ENCODE data around the gene LHFPL3. TPM values are rescaled to one million over a fixed set of nuclear protein-coding genes. Genes with fewer than 3 reads are reported as not detected.

Gene LHFPL3
- total RNA-seq, 2 donors from 2014 or later, result not detected

DNA sequence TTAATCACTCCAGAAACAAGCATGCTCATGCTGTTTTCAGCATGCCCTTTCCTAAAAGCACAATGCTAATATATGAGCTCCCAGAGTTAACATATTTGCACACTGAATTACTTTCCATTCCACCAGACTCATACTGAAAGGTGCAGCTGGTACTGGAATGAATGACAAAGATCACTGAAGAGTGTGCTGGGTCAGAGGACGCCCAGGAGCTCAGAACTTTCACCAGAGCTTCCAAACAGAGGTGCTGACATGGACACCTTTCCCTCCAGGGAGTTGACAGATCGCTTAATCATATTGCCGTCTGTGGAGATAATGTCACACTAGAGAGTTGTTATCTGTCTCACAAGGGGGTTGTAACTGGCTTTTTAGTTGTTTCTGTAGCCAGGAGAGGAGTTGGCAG lies 292.9 kb downstream of the LHFPL3 start:
- Mint-ChIP-seq H3K9me3 (no peaks in the 10 kb centered on the region), H3K27me3 (no peaks in the 10 kb centered on the region), H3K27ac (no peak overlapping the region), H3K4me3 (no peak overlapping the region), H3K36me3 (no peaks in the 10 kb centered on the region), H3K4me1 (ENCODE audit: low read depth in 2 of 2) (no peaks in the 10 kb centered on the region)
- DNase-seq (ENCODE audit: low spot score) (no peak), ATAC-seq (no peak)

DNA sequence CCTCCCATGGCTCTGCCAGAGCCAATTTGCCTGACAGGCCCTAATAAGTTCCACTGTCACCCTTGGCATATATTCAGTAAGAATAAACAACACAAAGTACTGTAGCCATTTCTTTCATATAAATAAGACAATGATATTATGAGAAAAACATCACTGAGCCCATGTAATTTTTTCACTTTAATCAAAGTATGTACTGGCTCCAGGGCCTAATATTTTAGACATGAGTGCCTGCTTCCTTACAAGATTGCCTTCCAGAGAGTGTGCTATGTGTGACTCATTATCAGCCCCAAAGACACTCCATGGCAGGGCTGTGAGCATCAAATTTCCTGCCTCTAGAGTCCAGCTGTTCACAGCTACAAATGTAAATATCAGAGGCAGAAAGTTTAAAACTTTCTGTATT lies 297.6 kb downstream of the LHFPL3 start:
- Mint-ChIP-seq H3K9me3 (no peaks in the 10 kb centered on the region), H3K4me3 (no peak overlapping the region), H3K36me3 (no peaks in the 10 kb centered on the region), H3K27me3 (no peaks in the 10 kb centered on the region), H3K27ac (no peak overlapping the region), H3K4me1 (ENCODE audit: low read depth in 2 of 2) (no peaks in the 10 kb centered on the region)
- no peak for ATAC-seq
- DNase-seq (ENCODE audit: low spot score), result no peak

DNA sequence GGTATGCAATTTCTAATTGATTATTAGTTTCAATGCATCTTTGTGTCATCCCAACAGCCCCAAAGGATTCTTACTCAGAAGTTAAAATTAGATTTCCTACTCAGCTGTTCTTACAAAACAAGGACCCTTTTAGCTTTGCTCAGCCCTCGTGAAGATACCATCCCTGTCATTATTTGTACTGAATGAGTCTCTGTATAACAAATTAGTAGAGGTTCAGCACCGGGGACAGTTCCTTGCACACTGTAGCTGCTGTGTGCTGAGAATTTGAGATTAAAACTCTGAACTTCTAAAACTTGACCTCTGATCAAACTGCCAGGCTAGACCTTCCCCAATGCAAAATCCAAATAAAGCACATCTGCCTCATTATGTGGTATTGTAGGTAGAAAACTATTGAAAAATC lies 299.1 kb downstream of the LHFPL3 start:
- Mint-ChIP-seq H3K27ac (no peak overlapping the region), H3K4me3 (no peak overlapping the region), H3K27me3 (no peaks in the 10 kb centered on the region), H3K4me1 (ENCODE audit: low read depth in 2 of 2) (no peaks in the 10 kb centered on the region), H3K36me3 (no peaks in the 10 kb centered on the region), H3K9me3 (no peaks in the 10 kb centered on the region)
- no peak for DNase-seq (ENCODE audit: low spot score)
- ATAC-seq, result no peak

DNA sequence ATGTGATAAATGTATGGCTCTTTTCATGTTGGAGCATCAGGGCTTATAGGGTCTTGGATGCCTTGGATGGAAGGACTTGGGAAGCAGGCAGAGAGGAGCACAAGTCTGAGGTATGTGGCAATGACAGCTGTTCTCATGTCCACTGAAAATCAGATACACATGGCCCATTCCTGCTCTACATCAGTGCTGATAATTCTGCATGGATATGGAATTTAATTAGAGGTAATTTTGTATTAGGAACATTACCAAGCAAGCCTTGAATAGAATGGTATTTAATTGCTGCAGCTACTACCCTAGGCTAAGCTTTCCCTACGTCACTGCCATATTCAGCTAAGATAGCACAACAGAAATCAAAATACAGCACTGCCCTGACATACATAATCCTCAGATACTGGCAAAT lies 299.6 kb downstream of the LHFPL3 start:
- no peak for DNase-seq (ENCODE audit: low spot score)
- Mint-ChIP-seq H3K9me3 (no peaks in the 10 kb centered on the region), H3K4me1 (ENCODE audit: low read depth in 2 of 2) (no peaks in the 10 kb centered on the region), H3K27me3 (no peaks in the 10 kb centered on the region), H3K36me3 (no peaks in the 10 kb centered on the region), H3K4me3 (no peak overlapping the region), H3K27ac (no peak overlapping the region)
- ATAC-seq, result no peak

DNA sequence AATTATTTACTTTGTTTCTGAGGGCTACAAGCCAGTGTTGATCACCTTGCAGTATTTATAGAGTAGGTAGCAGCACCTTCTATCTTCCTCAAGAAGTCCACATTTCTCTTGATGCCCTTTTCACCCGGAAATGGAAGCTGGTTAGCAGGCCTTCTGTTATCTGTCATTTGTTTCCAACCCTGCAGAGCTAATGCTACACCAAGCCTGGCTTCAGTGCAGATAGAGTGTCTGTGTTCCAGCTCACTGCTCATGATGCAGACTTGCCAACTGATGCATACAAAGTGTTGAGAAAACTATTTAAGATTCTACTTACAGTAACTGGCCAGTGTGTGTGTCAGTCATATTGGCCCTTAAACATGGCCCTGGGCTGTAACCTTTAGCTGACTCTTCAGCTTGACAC lies 301.0 kb downstream of the LHFPL3 start:
- Mint-ChIP-seq H3K27me3 (no peaks in the 10 kb centered on the region), H3K4me3 (no peak overlapping the region), H3K36me3 (no peaks in the 10 kb centered on the region), H3K4me1 (ENCODE audit: low read depth in 2 of 2) (no peaks in the 10 kb centered on the region), H3K27ac (no peak overlapping the region), H3K9me3 (no peaks in the 10 kb centered on the region)
- no peak for DNase-seq (ENCODE audit: low spot score)
- ATAC-seq, result no peak

DNA sequence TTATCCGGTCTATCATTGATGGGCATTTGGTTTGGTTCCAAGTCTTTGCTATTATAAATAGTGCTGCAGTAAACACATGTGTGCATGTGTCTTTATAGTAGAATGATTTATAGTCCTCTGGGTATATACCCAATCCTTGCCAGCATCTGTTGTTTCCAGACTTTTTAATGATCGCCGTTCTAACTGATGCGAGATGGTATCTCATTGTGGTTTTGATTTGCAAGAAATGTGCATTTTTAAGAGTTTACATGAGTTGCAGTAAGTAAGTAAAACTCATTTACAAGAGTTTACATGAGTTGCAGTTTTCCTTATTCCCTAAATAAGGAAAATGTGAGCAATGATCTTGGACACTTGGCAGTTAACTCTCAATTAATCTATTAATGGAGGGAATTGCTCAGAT lies 312.1 kb downstream of the LHFPL3 start:
- ATAC-seq, result no peak

DNA sequence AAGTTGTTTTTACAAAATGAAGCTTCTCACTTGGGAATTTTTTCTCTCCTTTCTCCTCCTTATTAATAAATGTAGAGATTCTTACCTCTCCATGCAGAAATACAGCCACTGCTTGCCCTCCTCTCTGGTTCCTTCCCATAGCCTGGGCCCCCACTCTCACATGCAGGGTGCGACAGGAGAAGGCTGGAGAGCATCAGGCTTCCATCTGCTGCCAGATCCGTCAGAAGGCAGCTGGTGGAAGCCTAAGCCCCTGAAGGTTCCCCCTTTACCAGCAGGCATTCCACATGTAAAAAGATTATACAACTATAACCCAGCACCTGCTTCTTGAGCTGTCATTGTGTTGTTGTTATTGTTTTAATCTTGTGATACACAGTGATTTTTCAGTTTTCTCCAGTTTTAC lies 314.2 kb downstream of the LHFPL3 start:
- Mint-ChIP-seq H3K27me3 (peaks cover 7 to 19% of the 10 kb centered on the region in 2 donors), H3K36me3 (no peaks in the 10 kb centered on the region), H3K27ac (no peak overlapping the region), H3K4me3 (no peak overlapping the region), H3K4me1 (ENCODE audit: low read depth in 2 of 2) (no peaks in the 10 kb centered on the region), H3K9me3 (no peaks in the 10 kb centered on the region)
- ATAC-seq (no peak), DNase-seq (ENCODE audit: low spot score) (no peak)

More for the DNA sequence above, 312.1 kb downstream of the LHFPL3 start:
- DNase-seq (ENCODE audit: low spot score), result no peak
- H3K4me1 Mint-ChIP-seq (ENCODE audit: low read depth in 2 of 2), result no peaks in the 10 kb centered on the region
- H3K36me3 Mint-ChIP-seq, result no peaks in the 10 kb centered on the region
- no peak overlapping the region for H3K4me3 Mint-ChIP-seq
- H3K9me3 Mint-ChIP-seq, result no peaks in the 10 kb centered on the region
- H3K27ac Mint-ChIP-seq, result no peak overlapping the region
- H3K27me3 Mint-ChIP-seq, result peaks cover 8 to 19% of the 10 kb centered on the region in 2 donors

DNA sequence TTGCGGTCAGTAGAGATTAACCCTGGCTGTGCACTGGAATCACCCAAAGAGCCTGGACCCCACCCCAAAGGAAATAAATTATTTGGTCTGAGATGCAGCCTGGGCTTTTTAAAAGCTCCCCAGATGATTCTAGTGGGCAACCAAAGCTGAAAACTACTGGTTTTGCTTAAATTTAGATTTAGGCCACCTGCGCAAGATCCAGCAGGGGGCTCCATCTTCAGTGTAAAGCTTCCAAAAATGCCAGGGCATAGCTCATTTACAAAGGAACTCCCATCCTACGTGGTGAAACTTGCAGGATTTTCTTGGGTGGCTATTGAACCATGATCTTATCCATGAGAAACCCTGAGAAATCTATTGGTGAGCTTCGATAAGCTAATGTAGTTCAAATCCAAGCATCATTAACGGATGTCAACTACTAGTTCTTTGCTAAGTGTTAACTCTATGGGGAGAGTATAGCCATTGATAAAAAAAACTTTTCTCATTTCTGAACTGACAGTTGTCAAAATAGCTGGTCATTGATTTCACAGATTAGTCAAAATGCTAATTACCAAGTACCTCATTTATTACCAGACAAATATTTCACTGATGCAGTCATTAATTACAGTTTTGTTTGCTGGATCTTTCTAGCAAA lies 315.3 kb downstream of the LHFPL3 start:
- Mint-ChIP-seq H3K4me3 (no peak overlapping the region), H3K36me3 (no peaks in the 10 kb centered on the region), H3K4me1 (ENCODE audit: low read depth in 2 of 2) (no peaks in the 10 kb centered on the region), H3K27ac (no peak overlapping the region), H3K27me3 (peaks cover 7 to 15% of the 10 kb centered on the region in 2 donors), H3K9me3 (no peaks in the 10 kb centered on the region)
- no peak for DNase-seq (ENCODE audit: low spot score)
- ATAC-seq, result no peak

DNA sequence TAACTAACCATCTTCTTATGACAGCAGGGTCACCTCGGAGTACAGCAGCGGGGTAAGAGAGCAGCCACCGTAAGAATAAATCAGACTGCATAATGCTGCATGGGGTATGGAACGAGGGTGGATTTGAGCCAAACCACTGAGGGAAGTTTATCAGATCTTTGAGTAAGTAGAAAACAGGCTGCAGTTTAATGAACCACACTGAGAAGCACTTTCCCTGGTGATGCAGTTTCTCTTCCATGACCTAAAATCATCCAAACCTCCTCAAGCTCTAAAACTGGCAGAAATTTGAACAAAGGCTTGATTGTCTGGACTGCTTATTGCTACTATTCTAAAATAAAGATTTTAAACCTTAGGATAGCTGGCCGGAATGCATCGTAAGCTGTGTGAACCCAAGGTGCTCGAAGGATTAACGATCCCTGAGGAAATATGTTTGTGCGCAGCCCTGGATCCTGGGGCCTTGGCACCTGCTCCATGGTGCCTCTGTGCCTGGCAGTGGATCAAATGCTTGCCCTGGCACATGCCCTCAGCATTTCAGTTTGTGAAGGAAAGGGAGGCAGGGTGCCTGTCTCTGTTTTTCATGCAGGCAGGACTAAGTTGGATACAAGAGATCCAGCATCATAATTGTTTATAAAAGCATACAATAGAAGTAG lies 322.7 kb downstream of the LHFPL3 start:
- H3K27ac Mint-ChIP-seq, result no peak overlapping the region
- H3K4me1 Mint-ChIP-seq (ENCODE audit: low read depth in 2 of 2), result no peaks in the 10 kb centered on the region
- H3K9me3 Mint-ChIP-seq, result no peaks in the 10 kb centered on the region
- peaks cover 5 to 29% of the 10 kb centered on the region in 2 donors for H3K27me3 Mint-ChIP-seq
- ATAC-seq, result no peak
- no peaks in the 10 kb centered on the region for H3K36me3 Mint-ChIP-seq
- no peak for DNase-seq (ENCODE audit: low spot score)
- H3K4me3 Mint-ChIP-seq, result no peak overlapping the region

DNA sequence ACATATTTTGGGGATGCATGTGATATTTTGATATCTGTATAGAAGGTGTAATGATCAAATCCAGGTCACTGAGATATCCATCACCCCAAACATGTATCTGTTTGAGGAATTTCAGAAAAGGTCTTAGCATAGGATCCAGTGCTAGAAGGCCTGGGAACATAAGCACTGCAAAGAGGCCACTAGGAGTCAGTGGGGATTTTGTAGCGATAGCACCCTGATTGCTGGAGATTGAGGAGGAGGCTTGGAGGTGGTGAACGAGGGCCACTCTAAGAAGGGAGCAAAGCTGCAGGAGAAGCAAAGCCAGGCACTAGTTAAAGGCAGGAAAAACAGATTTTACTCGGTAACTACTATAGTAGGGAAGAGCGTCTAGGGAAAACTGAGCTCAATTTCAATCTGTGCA lies 324.0 kb downstream of the LHFPL3 start:
- Mint-ChIP-seq H3K4me1 (ENCODE audit: low read depth in 2 of 2) (no peaks in the 10 kb centered on the region), H3K36me3 (no peaks in the 10 kb centered on the region)
- no peak for ATAC-seq

DNA sequence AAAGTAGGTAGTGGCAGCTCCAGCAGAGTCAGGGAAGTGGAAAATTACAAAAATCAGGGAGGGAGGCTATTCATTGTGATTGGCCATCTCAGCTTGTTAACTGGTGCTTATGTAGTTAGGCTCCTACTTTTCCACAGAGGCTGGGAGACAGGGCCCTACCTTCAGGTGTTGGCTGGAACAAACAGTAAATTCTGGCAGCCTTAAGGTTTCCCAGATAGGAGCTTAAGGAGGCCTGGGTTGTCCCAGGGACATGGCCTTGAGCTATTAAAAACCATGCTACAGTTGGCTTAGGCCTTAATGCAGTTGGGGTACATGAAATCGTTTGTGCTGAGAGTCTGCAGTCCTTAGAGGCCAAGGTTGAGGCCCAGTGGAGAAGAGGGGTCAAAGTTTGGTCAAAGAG lies 324.5 kb downstream of the LHFPL3 start:
- Mint-ChIP-seq H3K27ac (no peak overlapping the region), H3K27me3 (peaks cover 3 to 29% of the 10 kb centered on the region in 2 donors), H3K36me3 (no peaks in the 10 kb centered on the region), H3K9me3 (no peaks in the 10 kb centered on the region), H3K4me1 (ENCODE audit: low read depth in 2 of 2) (no peaks in the 10 kb centered on the region), H3K4me3 (no peak overlapping the region)
- DNase-seq (ENCODE audit: low spot score) (no peak), ATAC-seq (no peak)

More for the DNA sequence above, 324.0 kb downstream of the LHFPL3 start:
- Mint-ChIP-seq H3K4me3 (no peak overlapping the region), H3K9me3 (no peaks in the 10 kb centered on the region), H3K27me3 (peaks cover 3 to 29% of the 10 kb centered on the region in 2 donors), H3K27ac (no peak overlapping the region)
- no peak for DNase-seq (ENCODE audit: low spot score)

DNA sequence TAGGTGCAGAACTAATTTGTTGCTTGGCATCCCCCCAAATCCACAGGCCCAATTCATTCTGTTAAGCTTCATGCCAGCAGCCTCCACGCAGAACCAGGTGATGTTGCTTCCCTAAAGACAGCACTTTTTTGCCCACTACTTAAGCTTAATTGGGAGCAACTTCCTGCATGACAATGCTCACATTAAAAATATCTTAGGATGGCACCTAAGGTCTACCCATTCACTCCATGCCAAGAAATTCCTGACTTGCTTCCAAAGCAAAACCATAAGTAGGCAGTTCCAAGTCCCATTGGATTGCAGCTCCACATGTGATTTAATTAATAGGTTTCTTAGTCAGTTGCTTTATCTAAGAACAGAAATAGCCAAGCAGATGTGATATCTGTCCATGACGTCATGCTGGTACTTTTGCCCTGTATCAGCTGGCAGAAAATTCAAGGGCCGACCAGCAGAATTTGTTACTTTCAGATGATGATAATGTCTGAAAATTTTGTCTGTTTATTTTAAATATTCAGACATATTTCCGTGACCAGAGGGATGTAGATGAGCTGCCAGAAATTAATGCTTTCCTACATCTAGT lies 325.5 kb downstream of the LHFPL3 start:
- H3K27me3 Mint-ChIP-seq, result peaks cover 2 to 26% of the 10 kb centered on the region in 2 donors
- H3K36me3 Mint-ChIP-seq, result no peaks in the 10 kb centered on the region
- ATAC-seq (no peak), DNase-seq (ENCODE audit: low spot score) (no peak)
- H3K27ac Mint-ChIP-seq, result no peak overlapping the region
- H3K4me1 Mint-ChIP-seq (ENCODE audit: low read depth in 2 of 2), result no peaks in the 10 kb centered on the region
- no peak overlapping the region for H3K4me3 Mint-ChIP-seq
- no peaks in the 10 kb centered on the region for H3K9me3 Mint-ChIP-seq

DNA sequence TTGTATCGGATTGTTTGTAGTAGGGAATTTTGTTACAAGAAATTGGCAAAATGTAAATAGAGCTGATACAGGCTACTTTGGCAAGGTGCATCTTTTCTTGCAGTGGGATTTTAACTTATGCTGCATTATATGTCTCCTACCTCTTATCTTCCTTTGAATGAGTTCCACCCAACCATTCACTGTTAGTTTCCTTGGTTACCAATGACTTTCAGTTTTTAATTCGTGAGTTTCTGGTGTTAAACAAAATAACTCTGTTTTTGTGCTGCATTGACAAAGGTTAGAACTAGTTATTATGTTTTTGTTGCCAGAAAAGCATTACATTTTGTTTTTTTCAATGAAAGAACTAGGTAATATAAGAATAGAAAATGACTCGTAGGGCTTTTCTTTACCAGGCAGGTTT lies 327.2 kb downstream of the LHFPL3 start:
- Mint-ChIP-seq H3K27ac (no peak overlapping the region), H3K36me3 (no peaks in the 10 kb centered on the region), H3K4me3 (no peak overlapping the region), H3K27me3 (peaks cover 0 to 21% of the 10 kb centered on the region in 2 donors), H3K4me1 (ENCODE audit: low read depth in 2 of 2) (no peaks in the 10 kb centered on the region), H3K9me3 (no peaks in the 10 kb centered on the region)
- ATAC-seq (no peak), DNase-seq (ENCODE audit: low spot score) (no peak)

DNA sequence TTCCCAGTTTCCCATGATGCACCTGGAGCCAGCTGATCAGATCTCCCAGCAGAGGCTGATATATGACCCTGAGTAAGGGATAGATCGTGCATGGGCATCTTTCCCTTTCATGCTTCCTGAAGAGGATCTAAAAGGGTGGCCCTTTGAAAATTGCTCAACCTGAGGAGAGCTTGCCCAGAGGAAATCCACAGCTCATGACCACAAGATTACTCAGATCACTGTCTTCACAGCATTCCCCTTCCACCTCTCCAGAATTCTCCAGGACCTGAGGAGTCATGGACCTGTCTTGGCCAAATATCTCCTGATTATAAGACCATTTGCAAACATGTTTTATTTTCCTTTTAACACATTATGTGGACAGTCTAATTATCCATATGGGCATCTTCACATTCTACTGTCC lies 328.1 kb downstream of the LHFPL3 start:
- Mint-ChIP-seq H3K4me3 (no peak overlapping the region), H3K27ac (no peak overlapping the region)
- no peak for DNase-seq (ENCODE audit: low spot score)

More for the DNA sequence above, 328.1 kb downstream of the LHFPL3 start:
- Mint-ChIP-seq H3K36me3 (no peaks in the 10 kb centered on the region), H3K27me3 (peaks cover 0 to 21% of the 10 kb centered on the region in 2 donors), H3K9me3 (no peaks in the 10 kb centered on the region), H3K4me1 (ENCODE audit: low read depth in 2 of 2) (no peaks in the 10 kb centered on the region)
- ATAC-seq, result no peak

Measured in natural killer cell treated with Interleukin-12 subunit alpha and Interleukin-12 subunit beta and Interleukin-15 and Interleukin-18, amount 100 ng/mL, for 72 hours (primary cell).